ENCODE data around the gene MRPL51. TPM values are rescaled to one million over a fixed set of nuclear protein-coding genes. Genes with fewer than 3 reads are reported as not detected.
"Not testable (repeated sequence)": the region's sequence is repeated elsewhere in the genome, so short reads cannot be mapped to it uniquely, and the experiment has no call there.

MRPL51 gene
- total and polyA plus RNA-seq, 8 donors: 129 to 170 (median 141) TPM

DNA sequence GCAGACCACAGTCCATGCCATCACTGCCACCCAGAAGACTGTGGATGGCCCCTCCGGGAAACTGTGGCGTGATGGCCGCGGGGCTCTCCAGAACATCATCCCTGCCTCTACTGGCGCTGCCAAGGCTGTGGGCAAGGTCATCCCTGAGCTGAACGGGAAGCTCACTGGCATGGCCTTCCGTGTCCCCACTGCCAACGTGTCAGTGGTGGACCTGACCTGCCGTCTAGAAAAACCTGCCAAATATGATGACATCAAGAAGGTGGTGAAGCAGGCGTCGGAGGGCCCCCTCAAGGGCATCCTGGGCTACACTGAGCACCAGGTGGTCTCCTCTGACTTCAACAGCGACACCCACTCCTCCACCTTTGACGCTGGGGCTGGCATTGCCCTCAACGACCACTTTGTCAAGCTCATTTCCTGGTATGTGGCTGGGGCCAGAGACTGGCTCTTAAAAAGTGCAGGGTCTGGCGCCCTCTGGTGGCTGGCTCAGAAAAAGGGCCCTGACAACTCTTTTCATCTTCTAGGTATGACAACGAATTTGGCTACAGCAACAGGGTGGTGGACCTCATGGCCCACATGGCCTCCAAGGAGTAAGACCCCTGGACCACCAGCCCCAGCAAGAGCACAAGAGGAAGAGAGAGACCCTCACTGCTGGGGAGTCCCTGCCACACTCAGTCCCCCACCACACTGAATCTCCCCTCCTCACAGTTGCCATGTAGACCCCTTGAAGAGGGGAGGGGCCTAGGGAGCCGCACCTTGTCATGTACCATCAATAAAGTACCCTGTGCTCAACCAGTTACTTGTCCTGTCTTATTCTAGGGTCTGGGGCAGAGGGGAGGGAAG, 44.7 kb upstream of the MRPL51 start:
- intact Hi-C loops (cut with DNase I): loop anchor here in 1 of 2 donors (10.0 kb wide), 1 partner anchor 113 kb away; no protein-coding TSS in a partner anchor
- H3K9me3 ChIP-seq, ATAC-seq, H3K27me3 ChIP-seq: not testable (repeated sequence)
- peak; percentile 81 to 84 for TF ChIP-seq CTCF (IDR thresholded peaks at IDR 0.05)
- H3K4me3 ChIP-seq: peak overlapping the region in 1 of 2 donors; percentile 99
- H3K27ac ChIP-seq: peak overlapping the region in 1 of 2 donors; percentile 99
- peaks cover 0 to 55% of the 10 kb centered on the region in 2 donors for H3K36me3 ChIP-seq
- DNase-seq: peak; percentile 57 to 91 (median 80)
- H3K4me1 ChIP-seq: peaks cover 22 to 73% of the 10 kb centered on the region in 2 donors

DNA sequence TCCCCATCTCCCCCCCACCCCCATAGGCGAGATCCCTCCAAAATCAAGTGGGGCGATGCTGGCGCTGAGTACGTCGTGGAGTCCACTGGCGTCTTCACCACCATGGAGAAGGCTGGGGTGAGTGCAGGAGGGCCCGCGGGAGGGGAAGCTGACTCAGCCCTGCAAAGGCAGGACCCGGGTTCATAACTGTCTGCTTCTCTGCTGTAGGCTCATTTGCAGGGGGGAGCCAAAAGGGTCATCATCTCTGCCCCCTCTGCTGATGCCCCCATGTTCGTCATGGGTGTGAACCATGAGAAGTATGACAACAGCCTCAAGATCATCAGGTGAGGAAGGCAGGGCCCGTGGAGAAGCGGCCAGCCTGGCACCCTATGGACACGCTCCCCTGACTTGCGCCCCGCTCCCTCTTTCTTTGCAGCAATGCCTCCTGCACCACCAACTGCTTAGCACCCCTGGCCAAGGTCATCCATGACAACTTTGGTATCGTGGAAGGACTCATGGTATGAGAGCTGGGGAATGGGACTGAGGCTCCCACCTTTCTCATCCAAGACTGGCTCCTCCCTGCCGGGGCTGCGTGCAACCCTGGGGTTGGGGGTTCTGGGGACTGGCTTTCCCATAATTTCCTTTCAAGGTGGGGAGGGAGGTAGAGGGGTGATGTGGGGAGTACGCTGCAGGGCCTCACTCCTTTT, 44.0 kb upstream of the MRPL51 start:
- peak overlapping the region in 1 of 2 donors; percentile 99 for H3K27ac ChIP-seq
- ATAC-seq (no peak), DNase-seq (no peak)
- peak overlapping the region in 1 of 2 donors; percentile 99 for H3K4me3 ChIP-seq
- intact Hi-C loops (cut with DNase I): loop anchor here in 1 of 2 donors (10.0 kb wide), 1 partner anchor 112 kb away; no protein-coding TSS in a partner anchor
- no peaks in the 10 kb centered on the region for H3K27me3 ChIP-seq
- TF ChIP-seq CTCF (IDR thresholded peaks at IDR 0.05): no peak
- H3K9me3 ChIP-seq: no peaks in the 10 kb centered on the region
- H3K4me1 ChIP-seq: peaks cover 30 to 80% of the 10 kb centered on the region in 2 donors
- H3K36me3 ChIP-seq: peaks cover 0 to 55% of the 10 kb centered on the region in 2 donors

- no peak for TF ChIP-seq CTCF (IDR thresholded peaks at IDR 0.05)
- Histone ChIP-seq H3K4me3 (peak overlapping the region; percentile 99), H3K36me3 (peaks cover 0 to 50% of the 10 kb centered on the region in 2 donors), H3K4me1 (peaks cover 28 to 79% of the 10 kb centered on the region in 2 donors), H3K27me3 (no peaks in the 10 kb centered on the region), H3K9me3 (no peaks in the 10 kb centered on the region), H3K27ac (peak overlapping the region; percentile 97 to 99)
- DNase-seq (no peak), ATAC-seq (no peak)
- intact Hi-C loops (cut with DNase I): loop anchor here in 1 of 2 donors (10.0 kb wide), 1 partner anchor 111 kb away; no protein-coding TSS in a partner anchor
Observed at GRCh38 chr12:6535960-6536847, 43.1 kb upstream of the MRPL51 start.

GRCh38 chr12:6535697-6535946, 42.6 kb upstream of the MRPL51 start:
- DNase-seq: no peak
- no peaks in the 10 kb centered on the region for H3K9me3 ChIP-seq
- H3K36me3 ChIP-seq: peaks cover 0 to 55% of the 10 kb centered on the region in 2 donors
- intact Hi-C loops (cut with DNase I): loop anchor here in 1 of 2 donors (10.0 kb wide), 1 partner anchor 111 kb away; no protein-coding TSS in a partner anchor
- peak overlapping the region; percentile 99 for H3K4me3 ChIP-seq
- ATAC-seq: no peak
- no peak for TF ChIP-seq CTCF (IDR thresholded peaks at IDR 0.05)
- peaks cover 22 to 73% of the 10 kb centered on the region in 2 donors for H3K4me1 ChIP-seq
- H3K27ac ChIP-seq: peak overlapping the region; percentile 97 to 99
- no peaks in the 10 kb centered on the region for H3K27me3 ChIP-seq

All from left lung (tissue), 10 donors.